Activated T-helper 2 cell treated with anti-CD3 and anti-CD28 coated beads, Interferon-gamma antibody, Interleukin-2, Interleukin-4, amounts not matched to agents 10 μg/mL and 5 μg/mL and 100 μg/mL, durations not matched to agents 14 hours and 24 hours and 36 hours (primary cell): ENCODE results near the gene PHTF1. TPM values are rescaled to one million over a fixed set of nuclear protein-coding genes. Genes with fewer than 3 reads are reported as not detected.
"Not testable (repeated sequence)": the region's sequence is repeated elsewhere in the genome, so short reads cannot be mapped to it uniquely, and the experiment has no call there.

Experiments used
- DNase-seq: peaks from one replicate; pipeline ENCODE4 v3.0.0; 2021; ENCODE audit warnings: low spot score
- H3K27ac Mint-ChIP-seq: one replicate; pipeline ENCODE4 v1.8.0; 2021; ENCODE audit warnings: mixed read lengths
- H3K27me3 Mint-ChIP-seq: one replicate; pipeline ENCODE4 v1.8.0; 2021; ENCODE audit warnings: low read depth, mixed read lengths
- H3K36me3 Mint-ChIP-seq: one replicate; pipeline ENCODE4 v1.8.0; 2021; ENCODE audit warnings: low read depth, mixed read lengths
- H3K4me1 Mint-ChIP-seq: one replicate; pipeline ENCODE4 v1.8.0; 2021; ENCODE audit warnings: low read depth, mixed read lengths
- H3K4me3 Mint-ChIP-seq: one replicate; pipeline ENCODE4 v1.8.0; 2021; ENCODE audit warnings: low read depth, mild to moderate bottlenecking, moderate library complexity, mixed read lengths
- H3K9me3 Mint-ChIP-seq: one replicate; pipeline ENCODE4 v1.8.0; 2021; ENCODE audit warnings: mixed read lengths
- intact Hi-C: fragments of 100-400 bp; cut with micrococcal nuclease; formaldehyde crosslinking; loops from one replicate; pipeline ENCODE4 v1.15.1; 2023
- total RNA-seq: library from RNA; stranded (reverse); gene quantifications from 2 replicates; pipeline ENCODE4 v1.2.3, GENCODE V29; 2022

The PHTF1 gene
- total RNA-seq, 1 donor from 2014 or later = 22.5 TPM

DNA sequence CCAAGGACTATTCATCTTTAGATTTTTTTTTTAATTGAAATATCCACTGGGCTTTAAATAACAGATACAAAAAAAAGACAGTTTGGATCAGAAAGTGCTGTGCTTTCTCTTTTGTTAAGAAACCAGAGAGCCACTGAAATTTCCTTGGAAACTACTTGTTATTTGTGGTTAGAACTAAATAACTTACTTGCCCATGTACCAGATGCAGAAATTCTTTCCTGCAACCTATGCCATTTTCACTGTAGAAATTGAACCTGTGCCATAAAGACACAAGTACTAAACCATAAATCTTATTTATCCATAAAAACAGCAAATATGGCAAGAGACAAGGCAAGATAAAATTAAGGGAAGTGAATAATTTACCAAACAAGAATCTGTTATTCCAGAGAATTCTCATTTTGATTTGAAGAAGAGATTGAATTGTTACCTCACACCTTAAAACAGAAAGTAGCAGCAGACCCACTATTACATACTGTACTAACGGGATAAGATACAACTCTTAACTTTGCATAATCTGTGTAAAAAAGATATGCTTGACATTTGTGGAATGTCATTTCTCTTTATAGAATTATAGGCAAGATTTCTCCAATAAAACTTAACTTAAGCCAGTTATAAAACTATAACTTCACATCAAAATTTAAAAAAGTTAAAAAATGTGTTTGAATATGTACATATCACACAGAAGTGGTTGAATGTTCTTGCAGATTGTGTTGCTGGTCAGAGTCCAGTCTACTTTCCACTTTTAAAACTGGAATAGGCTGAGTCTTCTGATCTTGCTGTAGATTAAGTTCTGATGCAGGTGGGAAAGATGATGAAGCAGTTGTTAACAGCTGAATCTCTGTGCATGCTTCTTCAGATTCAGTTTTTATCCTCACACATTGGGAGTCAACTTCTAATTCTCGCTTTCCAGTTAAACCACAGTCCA is 6.3 kb upstream of the PHTF1 start:
- Mint-ChIP-seq H3K9me3 (no peaks in the 10 kb centered on the region), H3K36me3 (peaks cover 70% of the 10 kb centered on the region), H3K4me3 (no peak overlapping the region), H3K27ac (no peak overlapping the region), H3K27me3 (no peaks in the 10 kb centered on the region), H3K4me1 (peaks cover 44% of the 10 kb centered on the region)
- no peak for DNase-seq
- intact Hi-C loops = no loop called here

DNA sequence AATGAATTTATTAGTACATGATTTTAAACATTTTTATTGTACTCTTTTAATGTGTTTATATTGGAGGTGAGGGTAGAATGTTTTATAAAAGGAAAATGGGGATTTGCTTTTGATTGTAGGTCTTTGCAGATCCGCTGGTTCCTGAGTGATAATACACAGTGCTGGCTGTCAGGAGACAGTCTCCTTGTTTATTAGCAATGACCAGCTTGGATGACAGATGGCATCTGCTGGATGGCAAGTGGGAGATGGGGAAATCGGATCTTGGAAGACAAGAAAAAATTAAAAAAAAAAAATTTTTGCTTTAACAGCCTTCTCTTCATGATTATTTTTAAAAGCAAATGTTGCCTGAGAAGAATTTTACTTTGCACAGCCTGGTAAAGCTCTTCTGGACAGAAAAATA is 4.4 kb upstream of the PHTF1 start:
- intact Hi-C loops = no loop called here
- no peak for DNase-seq
- H3K27me3 Mint-ChIP-seq = no peaks in the 10 kb centered on the region
- H3K27ac Mint-ChIP-seq = no peak overlapping the region
- H3K9me3 Mint-ChIP-seq = no peaks in the 10 kb centered on the region
- H3K36me3 Mint-ChIP-seq = peaks cover 53% of the 10 kb centered on the region
- H3K4me1 Mint-ChIP-seq = peaks cover 34% of the 10 kb centered on the region
- no peak overlapping the region for H3K4me3 Mint-ChIP-seq

DNA sequence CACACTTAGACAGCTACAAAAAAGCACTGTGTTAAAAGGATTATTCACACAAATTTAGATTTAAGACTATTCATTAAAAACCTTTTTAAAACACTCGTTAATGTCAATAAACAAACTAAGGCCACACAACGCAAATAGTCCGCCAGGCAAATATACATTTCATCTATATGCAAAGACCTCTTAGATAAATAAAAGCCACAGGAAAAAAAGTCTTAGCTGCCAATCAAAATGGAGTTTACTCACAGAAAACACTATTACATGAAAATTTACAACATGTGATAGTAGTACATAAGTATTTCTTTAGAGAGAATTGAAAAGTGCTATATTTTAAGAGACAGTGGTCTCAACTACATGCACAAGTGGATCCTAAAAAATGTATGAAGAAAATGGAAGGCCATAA is 2.7 kb upstream of the PHTF1 start:
- H3K27me3 Mint-ChIP-seq = no peaks in the 10 kb centered on the region
- intact Hi-C loops = loop anchor here (2.0 kb wide), 1 partner anchor 25 kb away; no protein-coding TSS in a partner anchor
- no peak overlapping the region for H3K27ac Mint-ChIP-seq
- peaks cover 29% of the 10 kb centered on the region for H3K4me1 Mint-ChIP-seq
- H3K4me3 Mint-ChIP-seq = no peak overlapping the region
- peaks cover 44% of the 10 kb centered on the region for H3K36me3 Mint-ChIP-seq
- no peaks in the 10 kb centered on the region for H3K9me3 Mint-ChIP-seq
- no peak for DNase-seq

DNA sequence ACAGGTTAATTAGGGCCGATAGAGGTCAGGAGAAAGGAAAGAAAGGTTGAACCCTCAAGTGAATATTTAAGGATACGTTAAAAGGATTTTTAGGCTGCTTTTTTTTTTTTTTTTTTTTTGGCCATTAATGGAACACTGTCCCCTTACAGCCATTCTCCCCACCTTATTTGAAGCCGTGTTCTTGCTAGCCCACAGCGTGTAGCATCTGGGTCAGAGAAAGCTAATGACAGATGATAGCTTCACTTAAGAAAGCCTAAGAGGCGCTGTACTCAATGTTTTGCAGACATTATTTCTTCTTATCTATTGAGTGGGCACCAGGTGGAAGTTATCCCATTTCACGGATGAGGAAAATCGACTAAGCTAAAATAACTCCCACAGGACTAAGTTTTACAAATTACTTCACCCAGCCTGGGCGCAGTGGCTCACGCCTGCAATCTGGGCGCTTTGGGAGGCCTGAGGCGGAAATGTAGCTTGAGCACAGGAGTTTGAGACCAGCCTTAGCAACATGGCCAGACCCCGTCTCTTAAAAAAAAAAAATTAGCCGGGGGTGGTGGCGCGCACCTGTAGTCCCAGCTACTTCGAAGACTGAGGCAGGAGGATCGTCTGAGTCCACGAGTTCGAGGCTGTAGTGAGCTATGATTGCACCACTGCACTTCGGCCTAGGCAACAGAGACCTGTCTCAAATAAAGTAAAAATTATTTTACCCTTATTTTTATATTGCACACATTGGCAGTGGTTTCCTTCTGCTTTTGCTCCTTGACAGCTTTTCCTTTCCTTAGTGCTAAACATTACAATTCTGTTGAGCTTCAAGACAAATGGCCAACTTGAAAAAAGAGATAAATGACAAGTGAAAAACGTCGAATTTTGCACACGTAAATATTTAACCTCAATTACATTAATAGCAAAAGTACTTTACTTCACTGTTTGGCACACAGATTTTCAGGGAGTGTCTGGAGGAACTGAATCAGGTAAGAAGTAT is 1.1 kb upstream of the PHTF1 start:
- Mint-ChIP-seq H3K27me3 (no peaks in the 10 kb centered on the region), H3K4me3 (peak overlapping the region; percentile 95), H3K4me1 (peaks cover 28% of the 10 kb centered on the region), H3K9me3 (no peaks in the 10 kb centered on the region), H3K27ac (peak overlapping the region; percentile 95), H3K36me3 (peaks cover 44% of the 10 kb centered on the region)
- no peak for DNase-seq
- intact Hi-C loops = loop anchor here (2.0 kb wide), 1 partner anchor 26 kb away; no protein-coding TSS in a partner anchor

DNA sequence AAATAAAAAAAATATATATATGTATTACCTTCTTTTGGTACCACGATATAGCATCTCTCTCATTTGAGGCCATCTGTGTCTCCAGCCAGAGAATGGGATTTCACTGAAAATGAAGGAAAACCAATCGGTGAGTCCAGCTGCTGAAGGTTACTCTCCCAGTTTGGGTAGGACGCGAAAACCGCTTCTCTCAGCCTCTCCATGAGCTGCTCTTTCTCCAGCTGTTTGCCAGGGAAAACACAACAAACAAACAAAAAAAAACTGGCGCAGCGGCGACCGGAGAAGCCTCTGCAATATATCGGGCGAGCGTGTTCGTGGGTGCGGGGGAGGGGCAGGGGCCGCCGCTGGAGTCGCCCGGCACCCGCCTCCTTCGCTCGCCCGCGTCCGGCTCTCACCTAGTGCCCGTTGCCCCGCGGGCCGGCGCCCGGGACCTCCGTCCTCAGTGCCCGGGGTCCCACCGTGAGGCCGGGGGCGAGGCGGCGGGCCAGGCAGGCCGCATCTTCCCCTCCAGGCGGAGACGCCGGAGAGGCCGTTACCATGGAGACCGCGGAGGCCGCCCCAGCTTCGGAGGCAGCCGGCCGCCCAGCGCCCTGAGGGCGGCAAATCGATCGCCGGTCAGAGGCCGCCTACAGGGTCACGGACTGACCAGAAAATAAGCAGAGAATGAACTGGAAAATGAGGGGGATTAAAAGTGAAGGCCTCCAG is 504 bp downstream of the PHTF1 start:
- H3K36me3 Mint-ChIP-seq = peaks cover 44% of the 10 kb centered on the region
- H3K27me3 Mint-ChIP-seq = no peaks in the 10 kb centered on the region
- H3K4me1 Mint-ChIP-seq = peaks cover 25% of the 10 kb centered on the region
- no peaks in the 10 kb centered on the region for H3K9me3 Mint-ChIP-seq
- peak overlapping the region; percentile 95 for H3K27ac Mint-ChIP-seq
- DNase-seq = peak; percentile 61
- intact Hi-C loops = loop anchor here (2.0 to 5.0 kb wide), 4 partner anchors 44 to 616 kb away; partner anchors contain the start of gene RSBN1
- peak overlapping the region; percentile 95 for H3K4me3 Mint-ChIP-seq

DNA sequence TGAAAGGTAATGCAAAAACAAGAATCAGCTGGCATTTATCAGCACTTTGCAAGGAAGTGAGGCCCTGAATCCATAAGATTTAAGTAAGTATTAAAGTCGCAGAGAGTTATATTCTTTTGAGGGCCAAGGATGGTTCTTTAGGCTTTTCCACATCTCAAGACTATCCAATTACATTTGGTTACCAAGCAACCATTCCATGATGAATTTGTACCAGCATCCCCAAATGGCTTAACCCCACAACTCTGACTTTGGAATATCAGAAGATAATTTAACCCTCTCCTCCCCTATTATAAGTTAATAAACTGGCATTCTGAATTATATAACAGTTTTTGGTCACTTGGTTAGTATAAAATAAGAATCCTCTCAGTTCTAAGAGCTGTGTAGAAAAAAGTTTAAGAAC is 2.8 kb downstream of the PHTF1 start:
- Mint-ChIP-seq H3K27me3 (no peaks in the 10 kb centered on the region), H3K36me3 (peaks cover 52% of the 10 kb centered on the region), H3K9me3 (no peaks in the 10 kb centered on the region), H3K4me3 (peak overlapping the region; percentile 11), H3K4me1 (peaks cover 25% of the 10 kb centered on the region), H3K27ac (no peak overlapping the region)
- intact Hi-C loops = loop anchor here (5.0 kb wide), 2 partner anchors 46 to 176 kb away; no protein-coding TSS in a partner anchor
- no peak for DNase-seq

DNA sequence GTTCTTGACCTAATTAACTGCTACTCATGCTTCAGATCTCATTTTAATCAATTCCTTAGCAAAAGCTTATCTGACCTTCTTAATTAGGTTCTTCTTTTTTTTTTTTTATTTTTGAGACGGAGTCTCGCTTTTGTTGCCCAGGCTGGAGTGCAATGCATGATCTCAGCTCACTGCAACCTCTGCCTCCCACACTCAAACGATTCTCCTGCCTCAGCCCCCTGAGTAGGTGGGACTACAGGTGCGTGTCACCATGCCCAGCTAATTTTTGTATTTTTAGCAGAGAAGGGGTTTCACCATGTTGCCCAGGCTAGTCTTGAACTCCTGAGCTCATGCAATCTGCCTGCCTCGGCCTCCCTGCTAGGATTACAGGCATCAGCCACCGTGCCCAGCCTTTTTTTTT is 6.0 kb downstream of the PHTF1 start:
- H3K27me3 Mint-ChIP-seq, intact Hi-C loops, H3K9me3 Mint-ChIP-seq, DNase-seq, H3K27ac Mint-ChIP-seq, H3K4me3 Mint-ChIP-seq: not testable (repeated sequence)
- peaks cover 18% of the 10 kb centered on the region for H3K4me1 Mint-ChIP-seq
- H3K36me3 Mint-ChIP-seq = peaks cover 65% of the 10 kb centered on the region

DNA sequence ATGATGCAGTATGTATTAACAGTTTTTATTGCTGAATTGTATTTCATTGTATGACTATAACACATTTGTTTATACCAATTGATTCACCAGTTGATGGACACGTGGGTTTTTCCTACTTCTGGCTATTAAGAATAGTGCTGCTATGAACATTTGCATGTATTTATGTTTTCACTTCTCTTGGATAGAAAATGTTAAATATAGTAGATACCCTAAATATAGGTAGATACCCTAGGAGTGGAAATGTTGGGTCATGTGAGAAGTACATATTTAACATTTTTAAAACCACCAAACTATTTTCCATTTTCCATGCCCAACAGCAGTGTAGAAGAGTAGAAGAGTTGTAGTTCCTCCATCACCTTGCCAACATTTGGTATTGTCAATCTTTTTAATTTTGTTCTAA is 7.8 kb downstream of the PHTF1 start:
- DNase-seq = no peak
- H3K27me3 Mint-ChIP-seq = no peaks in the 10 kb centered on the region
- no peaks in the 10 kb centered on the region for H3K9me3 Mint-ChIP-seq
- H3K4me1 Mint-ChIP-seq = peaks cover 12% of the 10 kb centered on the region
- H3K27ac Mint-ChIP-seq = no peak overlapping the region
- H3K4me3 Mint-ChIP-seq = no peak overlapping the region
- intact Hi-C loops = no loop called here
- H3K36me3 Mint-ChIP-seq = peaks cover 63% of the 10 kb centered on the region

DNA sequence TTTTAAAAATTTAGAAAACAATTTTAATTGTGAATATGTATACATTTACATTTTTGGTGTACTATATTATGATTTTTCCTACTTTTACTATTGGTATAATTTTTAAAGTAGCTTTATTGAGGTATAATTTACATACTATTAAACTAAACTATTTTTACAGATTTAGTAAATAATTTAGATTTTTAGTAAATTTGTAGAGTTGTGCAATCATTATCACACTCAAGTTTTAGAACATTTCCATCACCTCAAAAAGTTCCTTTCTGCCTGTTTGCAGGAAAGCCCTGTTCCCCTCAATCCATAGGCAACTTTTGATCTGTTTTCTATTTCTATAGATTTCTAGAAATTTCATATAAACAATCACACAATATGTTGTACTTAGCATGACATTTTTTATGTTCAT is 8.2 kb downstream of the PHTF1 start:
- no peak overlapping the region for H3K4me3 Mint-ChIP-seq
- intact Hi-C loops = no loop called here
- H3K9me3 Mint-ChIP-seq = no peaks in the 10 kb centered on the region
- H3K36me3 Mint-ChIP-seq = peaks cover 59% of the 10 kb centered on the region
- peaks cover 8% of the 10 kb centered on the region for H3K4me1 Mint-ChIP-seq
- H3K27me3 Mint-ChIP-seq = no peaks in the 10 kb centered on the region
- DNase-seq = no peak
- H3K27ac Mint-ChIP-seq = no peak overlapping the region

DNA sequence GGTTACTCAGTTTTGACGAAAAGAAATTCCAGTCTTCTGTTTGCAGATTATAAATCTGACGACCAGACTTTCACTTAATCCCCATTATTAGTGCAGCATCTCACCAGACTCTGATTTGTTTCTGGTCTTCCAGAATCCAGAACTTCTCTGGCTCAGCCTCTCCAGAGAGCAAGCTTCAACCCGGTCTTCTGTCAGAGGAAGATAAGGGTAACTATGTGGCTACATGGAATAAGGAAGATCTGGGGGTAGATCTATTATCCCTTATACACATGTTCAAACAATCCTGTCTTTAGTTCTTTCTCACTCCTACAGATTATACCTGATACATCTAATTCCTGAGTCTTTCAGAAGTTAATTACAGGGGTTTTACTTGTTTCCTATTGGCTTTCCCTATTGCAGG is 9.9 kb downstream of the PHTF1 start:
- H3K27me3 Mint-ChIP-seq = no peaks in the 10 kb centered on the region
- H3K4me1 Mint-ChIP-seq = peaks cover 6% of the 10 kb centered on the region
- H3K27ac Mint-ChIP-seq = no peak overlapping the region
- no peaks in the 10 kb centered on the region for H3K9me3 Mint-ChIP-seq
- no peak for DNase-seq
- H3K36me3 Mint-ChIP-seq = peaks cover 46% of the 10 kb centered on the region
- intact Hi-C loops = no loop called here
- no peak overlapping the region for H3K4me3 Mint-ChIP-seq

DNA sequence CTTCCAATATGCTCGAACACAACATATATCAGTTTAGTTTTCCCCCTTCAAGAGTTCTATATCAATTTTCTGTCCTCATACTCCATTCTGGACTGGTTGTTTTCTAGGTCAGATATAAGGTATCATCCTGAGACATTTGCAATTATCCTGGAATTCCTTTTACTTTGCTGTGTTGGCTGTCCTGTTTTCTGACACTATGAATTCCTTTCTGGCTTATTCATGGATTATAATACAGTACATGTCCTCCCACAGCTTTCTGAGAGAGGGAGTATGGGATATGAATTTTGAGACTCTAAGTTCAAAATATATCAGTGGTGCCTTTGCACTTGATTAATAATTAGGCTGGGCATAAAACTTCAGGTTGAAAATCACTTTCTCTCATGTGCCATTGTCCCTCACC is 11.9 kb downstream of the PHTF1 start:
- peaks cover 35% of the 10 kb centered on the region for H3K36me3 Mint-ChIP-seq
- H3K4me3 Mint-ChIP-seq = no peak overlapping the region
- no peak for DNase-seq
- no peak overlapping the region for H3K27ac Mint-ChIP-seq
- intact Hi-C loops = no loop called here
- H3K4me1 Mint-ChIP-seq = peaks cover 17% of the 10 kb centered on the region
- H3K27me3 Mint-ChIP-seq = no peaks in the 10 kb centered on the region
- H3K9me3 Mint-ChIP-seq = no peaks in the 10 kb centered on the region

DNA sequence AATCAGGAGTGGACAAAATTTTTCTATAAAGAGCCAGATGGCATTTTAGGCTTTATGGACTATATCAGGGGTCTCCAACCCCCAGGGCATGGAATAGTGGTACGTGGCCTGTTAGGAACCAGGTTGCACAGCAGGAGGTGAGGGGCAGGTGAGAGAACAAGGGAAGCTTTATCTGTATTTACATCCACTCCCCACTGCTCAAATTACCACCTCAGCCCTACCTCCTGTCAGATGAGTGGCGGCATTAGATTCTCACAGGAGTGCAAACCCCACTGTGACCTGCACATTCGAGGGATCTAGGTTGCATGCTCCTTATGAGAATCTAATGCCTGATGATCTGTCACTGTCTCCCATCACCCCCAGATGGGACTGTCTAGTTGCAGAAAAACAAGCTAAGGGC is 13.9 kb downstream of the PHTF1 start:
- no peak overlapping the region for H3K4me3 Mint-ChIP-seq
- H3K9me3 Mint-ChIP-seq = no peaks in the 10 kb centered on the region
- intact Hi-C loops = no loop called here
- DNase-seq = no peak
- H3K4me1 Mint-ChIP-seq = peaks cover 17% of the 10 kb centered on the region
- no peaks in the 10 kb centered on the region for H3K27me3 Mint-ChIP-seq
- H3K36me3 Mint-ChIP-seq = peaks cover 36% of the 10 kb centered on the region
- no peak overlapping the region for H3K27ac Mint-ChIP-seq
